Measurements from ENCODE around the gene STIMATE.

STIMATE gene

DNA sequence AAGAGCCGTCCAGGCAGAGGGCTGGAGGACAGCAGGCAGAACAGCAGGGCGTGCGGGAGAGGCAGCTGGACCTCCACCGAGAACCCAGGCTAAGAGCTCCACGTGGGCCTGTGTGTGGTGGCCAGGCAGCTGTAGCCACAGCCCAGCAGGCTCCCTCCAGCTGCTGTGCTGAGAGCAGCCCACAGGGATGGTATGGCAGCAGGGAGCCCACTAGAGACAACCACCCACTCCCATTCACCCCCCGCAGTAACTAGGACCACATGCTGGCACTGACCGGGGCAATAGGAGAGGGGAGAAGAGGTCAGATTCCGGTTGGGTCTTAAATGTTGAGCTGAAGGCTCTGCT is 37.0 kb downstream of the STIMATE start:
- DNase-seq = no peak

DNA sequence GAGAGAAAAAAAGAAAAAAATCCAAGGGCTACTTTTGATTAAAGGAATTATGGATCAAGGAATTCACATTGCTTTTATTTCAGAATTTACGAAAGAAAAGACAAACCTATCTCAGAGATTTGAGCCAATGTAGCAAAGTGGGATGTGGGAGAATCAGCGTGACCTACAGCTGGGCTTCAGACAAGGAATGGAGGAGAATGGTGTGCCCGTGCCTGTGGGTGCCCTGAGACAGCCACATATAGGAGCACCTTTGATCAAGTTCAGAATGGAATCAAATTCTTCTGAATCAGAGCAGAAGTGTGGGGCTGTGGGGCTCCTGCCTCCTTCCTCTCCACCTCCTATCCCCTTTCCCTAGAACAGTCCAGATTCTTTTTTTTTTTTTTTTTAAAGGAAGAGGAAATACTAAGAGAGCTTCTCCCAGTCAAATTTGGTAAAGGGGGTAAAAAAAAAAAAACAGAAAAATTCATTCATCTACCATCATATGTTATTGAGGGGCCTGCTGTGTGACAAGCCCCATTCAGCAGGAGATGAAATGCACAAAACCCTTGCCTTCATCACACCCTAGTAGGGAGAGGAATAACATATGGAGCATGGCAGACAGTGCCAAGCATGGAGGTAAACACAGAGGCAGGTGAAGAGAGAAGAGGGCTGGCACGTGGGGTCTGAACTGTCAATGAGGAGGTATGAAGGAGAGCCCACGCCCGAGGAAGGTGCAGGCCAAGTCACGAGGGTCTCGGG is 37.5 kb downstream of the STIMATE start:
- no peak for DNase-seq

DNA sequence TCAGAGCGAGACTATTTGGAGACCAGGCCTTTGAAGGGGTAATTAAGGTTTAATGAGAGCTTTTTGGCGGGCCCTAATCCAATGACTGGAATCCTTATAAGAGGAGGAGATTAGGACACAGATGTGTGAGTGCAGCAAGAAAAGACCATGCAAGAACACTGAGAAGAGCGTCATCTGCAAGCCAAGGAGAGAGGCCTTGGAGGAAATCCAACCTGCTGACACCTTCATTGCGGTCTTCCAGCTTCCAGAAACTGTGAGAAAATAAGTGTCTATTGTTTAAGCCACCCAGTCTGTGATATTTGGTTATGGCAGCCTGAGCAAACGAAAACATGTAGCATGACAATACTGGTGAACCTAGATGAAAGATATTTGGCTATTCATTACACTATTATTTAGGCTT is 39.5 kb downstream of the STIMATE start:
- DNase-seq = no peak

DNA sequence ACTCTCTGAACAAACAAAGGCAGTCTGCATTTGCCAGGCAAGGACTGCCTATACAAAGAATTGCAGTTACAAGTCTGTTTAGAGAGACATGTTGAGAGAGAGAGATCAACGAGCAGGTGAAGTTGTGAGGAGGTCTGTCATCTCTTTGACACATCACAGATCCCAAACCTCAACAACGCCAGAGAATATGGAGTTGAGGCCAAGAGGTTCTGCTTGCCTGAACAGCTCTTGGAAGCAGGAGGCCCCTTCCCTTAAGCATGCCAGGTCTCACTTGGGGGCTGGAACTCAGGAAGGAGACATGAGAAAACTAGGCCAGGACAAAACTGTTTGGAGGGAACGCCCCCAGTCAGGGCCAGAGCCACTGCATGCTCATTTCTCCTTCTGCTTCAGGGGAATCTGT is 40.2 kb downstream of the STIMATE start:
- DNase-seq = no peak

DNA sequence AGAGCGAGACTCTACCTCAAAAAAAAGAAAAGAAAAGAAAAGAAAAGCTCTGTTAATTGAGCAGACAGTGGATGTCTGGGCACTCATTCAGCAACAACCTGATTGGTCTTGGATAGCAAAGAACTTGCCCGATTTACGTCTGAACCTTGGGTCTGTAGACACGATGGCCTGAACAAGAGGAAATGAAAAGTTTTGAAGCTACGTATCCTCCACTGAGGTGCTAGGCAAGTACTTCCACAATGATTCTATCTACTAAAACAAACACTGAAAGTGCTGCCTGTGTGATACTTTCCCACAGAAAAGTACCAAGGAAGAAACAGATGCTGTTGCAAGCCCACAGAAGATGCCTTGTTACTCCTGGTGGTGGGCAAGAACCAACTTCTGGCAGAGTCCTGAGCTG is 40.7 kb downstream of the STIMATE start:
- DNase-seq = no peak

DNA sequence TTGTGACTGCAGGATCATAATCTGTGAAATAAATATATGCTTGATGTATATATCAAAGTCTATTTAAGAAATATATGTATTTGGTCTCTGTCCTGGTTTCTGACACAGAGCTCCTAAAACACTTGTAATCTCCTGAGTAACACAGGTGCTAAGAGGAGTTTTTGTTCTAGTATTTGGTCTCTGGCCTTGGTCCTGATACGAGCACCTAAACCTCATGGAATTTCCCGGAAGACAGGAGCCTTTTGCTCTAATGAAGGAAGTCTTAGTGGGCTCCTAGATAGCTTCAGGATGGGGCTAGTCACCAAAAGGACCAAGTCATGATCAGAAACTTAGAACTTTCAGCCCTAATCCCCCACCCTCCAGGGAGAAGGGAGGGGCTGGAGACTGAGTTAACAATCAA is 43.3 kb downstream of the STIMATE start:
- no peak for DNase-seq

DNA sequence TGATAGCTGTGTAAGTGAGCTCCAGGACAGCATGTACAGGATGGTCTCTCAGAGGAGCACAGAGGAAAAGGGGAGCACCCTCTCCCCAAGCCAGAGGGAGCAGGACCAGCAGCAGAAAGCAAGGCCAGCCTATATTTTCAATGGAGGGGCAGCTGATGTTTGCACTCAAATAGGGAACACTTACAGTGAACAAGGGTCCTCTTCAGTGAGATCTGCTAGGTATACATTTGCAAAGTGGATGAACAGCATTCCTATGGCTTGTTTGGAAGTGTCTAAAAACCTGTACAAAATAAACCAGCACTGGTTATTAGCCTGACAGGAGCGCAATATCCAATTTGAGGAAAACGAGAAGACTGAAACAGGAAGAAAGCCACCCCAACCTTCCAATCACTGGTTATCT is 44.9 kb downstream of the STIMATE start:
- DNase-seq = no peak

DNA sequence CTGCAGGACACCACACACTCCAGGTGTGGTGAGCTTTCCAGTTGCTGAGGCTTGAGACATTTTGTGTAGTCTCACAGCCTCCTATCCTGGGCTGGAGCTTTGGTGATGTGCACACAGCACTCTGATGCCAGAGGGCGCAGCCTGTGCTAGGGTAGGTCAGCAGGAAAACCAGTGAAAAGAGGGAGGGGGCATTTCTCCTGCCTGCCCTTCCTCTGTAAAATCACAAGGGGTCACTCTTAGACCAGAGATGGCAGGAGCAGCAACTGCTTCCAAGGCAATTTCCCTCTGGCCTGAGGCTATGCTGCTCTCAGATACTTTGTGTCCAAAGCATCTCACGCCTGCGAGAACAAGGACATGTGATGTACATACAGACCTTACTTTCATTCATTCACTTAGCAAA is 46.0 kb downstream of the STIMATE start:
- DNase-seq = peak; percentile 18

DNA sequence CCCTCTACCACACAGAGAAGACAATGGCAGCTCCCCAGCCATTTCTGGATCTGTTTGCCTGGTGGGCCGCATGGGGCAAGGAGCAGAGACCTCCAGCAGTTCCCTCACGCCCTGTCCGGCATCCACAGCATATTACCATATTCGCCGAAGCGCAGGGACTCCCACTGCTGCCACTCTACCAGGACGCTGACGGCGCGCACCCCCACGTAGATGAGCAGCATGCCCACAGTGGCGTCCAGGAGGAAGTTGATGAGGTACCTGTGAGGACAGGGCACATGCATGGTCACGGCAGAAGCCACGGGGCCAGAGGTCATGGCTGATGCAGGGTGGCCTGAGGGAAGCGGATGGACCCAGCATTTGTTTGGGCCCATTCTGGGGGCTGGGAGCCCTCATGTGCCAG is 47.7 kb downstream of the STIMATE start:
- DNase-seq = no peak

DNA sequence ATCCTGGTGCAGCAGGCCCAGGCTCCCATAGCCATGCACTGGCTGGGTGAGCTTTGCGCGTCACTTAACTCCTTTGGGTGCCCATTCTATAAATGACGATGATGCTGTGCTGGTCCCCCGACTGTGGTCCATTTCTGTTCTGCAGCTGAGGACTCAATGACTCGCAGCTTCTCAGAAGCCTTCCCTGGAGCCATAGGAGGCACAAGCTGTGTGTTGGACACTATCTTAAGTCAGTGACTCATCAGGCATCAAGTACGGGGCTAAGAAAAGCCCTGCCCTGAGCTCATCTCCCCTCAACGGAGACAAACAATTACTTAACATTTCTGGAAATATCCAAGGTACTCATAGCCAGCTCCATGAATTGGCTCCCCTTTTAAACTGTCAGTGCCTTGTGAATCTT is 48.7 kb downstream of the STIMATE start:
- no peak for DNase-seq

DNA sequence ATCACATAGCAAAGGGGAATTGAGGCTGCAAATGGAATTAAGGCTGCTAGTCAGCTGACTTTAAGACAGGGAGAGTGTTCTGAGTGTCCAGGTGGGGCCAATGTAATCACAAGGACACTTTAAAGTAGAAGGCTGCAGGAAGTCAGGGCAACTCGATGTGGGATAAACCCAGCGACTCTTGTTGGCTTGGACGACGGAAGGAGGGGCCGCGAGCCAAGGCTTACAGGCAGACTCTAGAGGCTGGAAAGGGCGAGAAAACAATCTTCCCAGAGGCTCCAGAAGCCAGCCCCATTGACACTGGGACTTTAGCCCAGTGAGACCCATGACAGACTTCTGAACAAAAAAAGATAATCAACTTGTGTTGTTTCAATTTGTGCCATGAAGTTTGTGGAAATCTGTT is 49.6 kb downstream of the STIMATE start:
- DNase-seq = no peak

DNA sequence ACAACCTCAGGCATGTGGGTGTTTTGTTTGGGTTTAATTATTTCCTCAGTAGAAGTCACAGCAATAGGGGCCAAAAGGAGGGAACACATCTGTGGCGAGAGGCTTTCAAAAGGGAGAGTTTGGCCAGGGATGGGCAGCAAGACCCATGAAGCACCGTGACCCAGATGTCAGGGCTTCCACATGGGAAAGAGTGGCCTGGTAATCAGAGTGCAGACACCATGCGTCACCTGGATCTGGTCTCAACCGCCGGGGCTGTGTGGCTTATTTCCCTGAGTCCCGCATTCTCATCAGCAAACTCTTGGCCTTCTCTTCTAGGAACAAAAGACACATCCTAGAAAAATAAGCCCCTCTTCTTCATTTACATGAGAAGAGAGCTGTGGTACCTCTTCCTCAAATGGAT is 50.1 kb downstream of the STIMATE start:
- no peak for DNase-seq

DNA sequence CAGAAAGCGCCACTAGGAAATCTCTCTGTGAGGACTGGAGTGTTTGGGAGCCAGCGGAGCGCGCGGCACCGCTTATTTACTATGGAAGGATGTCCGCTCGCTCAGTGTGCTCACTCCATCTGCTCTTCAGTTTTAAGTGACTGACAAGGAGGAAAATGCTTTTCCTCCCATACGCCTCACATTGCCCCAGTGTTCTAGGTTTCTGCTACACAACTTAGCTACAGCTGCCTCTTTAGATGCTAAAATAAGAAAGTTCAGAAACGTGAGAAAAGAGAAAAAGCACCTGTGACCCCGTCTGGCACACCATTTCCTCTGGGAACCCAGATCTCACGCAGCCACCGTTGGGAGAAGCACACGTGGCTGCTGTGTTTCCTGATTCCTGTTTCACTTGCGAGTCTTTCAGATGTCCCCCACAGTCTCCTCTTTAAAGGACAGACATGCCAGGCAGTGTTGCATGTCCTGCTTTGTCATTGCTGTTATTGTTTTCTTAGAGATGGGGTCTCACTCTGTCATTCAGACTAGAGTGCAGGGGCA is 50.8 kb downstream of the STIMATE start:
- DNase-seq = no peak

DNA sequence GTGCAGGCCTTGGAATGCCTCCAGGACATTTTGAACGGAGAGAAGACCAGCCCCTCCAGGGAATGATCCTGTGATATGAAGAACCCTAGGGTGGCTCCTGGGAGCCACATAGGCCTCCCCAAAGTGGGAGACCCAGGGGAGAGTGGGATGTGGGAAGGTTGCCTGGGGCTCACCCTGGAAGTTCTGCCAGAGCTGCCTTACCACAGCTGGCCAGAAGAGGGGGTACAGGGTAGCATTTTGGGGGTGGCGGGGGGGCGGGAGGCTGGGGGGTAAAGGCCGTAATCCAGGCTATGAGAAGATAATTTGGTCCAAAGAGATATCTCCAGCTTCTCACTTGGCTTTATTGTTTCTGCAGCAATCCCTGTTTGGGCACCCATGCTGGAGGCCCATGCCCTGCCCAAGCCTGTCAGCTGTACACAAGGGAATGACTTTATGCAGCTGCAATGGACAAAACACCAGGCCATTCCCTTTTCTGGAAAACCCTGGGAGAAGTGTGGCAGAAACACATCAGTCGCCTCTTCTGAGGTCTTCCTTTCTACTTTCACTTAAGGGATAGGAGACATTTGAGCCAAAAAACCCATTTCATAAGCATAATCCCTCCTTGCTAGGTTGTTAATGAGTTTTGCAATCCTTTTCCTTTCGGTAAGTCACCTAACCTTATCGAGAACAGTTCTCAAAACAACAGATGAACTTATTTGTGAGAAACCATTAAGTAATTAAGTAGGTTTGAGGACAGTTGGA is 51.5 kb downstream of the STIMATE start:
- DNase-seq = no peak

DNA sequence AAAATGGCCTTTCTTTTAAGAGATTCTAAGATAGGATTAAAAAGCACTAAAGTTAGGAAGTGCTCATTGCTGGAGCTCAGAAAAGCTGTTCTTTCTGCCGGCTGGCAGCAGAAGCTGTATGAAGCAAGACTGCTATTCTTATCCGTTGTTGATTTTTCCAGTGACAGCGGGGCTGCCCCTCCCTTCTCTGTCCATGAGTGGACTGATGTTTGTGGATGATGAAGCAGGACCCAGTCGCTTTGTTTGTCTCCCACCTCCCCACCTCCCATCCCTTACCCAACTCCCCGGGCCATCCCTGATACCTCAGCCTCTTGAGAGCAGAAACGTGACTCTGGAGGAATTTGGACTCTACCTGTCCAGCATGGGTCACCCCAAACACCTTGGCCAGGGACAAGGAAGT is 52.2 kb downstream of the STIMATE start:
- DNase-seq = no peak

DNA sequence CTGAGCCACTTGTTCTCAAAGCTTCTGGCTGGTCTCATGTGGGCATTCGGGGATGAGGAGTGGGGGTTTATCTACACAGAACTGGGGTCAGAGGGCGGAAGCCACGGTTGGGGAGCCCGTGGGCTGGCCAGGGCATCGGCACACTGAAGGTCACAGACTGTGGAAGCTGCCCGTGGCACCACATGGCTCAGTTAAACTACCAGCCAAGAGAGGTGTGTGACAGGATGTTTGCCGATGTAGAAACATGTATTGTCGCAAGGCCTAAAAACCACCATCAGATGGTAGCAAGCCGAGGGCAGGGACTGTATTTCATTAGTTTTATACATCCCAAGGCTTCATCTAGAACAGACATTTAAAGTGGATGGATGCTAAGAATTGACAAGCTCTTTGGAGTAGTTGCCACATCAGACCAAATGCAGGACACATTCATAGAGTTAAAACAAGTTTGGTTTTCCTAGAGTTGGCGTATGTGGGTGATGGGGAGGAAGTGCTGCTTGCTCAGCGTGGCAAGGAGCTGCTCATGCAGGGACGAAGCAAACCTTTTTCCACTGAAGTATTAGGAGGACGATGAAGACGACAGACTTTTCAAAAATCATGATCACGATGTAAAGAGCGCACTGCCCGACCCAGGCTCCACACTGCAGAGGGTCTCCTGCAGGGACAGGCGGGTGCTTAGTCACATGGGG is 52.9 kb downstream of the STIMATE start:
- DNase-seq = no peak

DNA sequence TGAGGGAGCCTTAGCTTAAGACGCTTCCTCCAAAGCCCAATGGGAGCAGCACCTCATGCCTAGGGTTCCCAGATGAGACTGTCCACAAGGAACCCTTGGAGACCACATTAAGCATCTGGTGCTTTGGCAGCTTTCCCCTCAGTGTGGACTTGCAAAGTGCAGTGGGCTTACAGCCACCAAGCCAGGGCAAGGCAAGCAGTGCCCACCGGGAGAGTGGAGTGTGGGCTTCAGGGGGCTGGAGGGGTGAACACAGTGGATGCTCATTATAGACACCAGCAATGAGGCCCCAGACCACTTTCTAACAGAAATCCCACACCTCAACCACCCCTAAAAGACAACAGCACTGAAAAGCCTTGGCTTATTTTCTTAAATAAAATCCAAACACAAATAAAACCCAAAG is 53.5 kb downstream of the STIMATE start:
- no peak for DNase-seq

DNA sequence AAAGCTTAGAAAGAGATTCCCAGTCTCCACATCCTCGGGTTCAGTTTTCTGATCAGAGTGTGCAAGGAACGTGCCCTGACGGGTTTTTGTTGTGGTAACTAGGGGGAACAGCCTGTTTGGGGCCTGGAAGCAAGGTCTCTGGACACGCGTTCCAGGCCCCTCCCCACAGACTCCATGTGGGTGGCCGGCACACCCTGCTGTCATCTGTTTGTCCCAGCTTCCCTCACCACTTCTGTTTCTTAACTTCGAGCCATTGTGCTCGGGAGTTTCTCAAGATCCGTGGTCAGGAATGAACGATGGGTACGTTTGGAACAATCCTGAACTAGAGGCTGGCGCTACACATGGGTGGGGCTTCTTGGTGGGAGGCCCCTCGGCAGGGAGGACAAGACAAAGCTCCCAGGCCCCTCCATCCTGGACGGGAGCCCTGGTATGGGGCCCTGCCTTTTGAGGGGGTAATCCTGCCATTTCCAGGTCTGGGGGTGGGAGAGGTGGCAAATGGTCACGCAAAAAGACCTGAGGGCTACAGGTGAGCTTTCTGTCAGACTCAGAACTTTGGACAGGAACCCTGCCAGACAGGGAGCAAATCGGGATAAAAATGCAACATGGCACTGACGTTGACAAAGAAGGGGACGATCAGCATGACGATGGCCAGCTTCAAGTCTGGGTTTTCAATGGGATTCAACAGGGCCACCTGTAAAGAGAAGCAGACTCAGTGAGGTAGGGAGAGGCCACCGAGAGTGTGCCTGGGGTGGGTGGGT is 54.1 kb downstream of the STIMATE start:
- no peak for DNase-seq

DNA sequence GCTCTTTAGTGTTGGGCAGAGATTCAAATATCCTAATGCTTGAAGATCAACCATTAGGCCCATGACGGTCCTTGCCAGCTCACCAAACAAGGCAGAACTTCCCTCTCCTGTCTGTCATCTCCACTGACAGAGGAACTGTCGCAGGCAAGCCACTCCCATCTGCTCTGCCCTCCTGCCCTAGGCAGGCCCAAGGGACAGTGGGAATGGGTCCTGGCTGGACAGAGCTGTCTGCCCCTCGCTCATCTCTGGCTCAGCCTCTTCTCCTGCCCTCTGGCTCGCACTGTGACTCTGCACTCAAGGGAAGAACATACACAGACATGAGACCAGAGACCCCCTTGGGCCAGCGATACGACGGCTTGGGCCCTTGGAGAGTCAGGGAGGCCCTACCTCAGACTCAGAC is 54.9 kb downstream of the STIMATE start:
- DNase-seq = no peak

DNA sequence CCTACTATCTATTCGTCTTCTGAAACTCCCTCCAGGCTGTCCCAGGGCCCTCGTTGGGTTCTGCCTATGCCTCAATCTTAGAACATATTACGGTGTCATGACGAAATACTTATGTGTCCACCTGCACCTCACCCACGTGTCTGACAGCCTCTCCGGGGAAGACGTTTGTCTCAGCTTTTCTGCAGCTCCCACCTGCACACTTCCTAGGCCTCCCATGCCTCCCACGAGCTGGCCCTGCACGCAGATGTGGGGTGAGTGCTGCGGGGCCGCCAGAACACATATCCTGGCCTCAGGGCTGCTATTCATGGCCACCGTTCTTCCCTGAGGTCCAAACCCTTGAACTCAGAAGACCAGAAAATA is 55.4 kb downstream of the STIMATE start:
- DNase-seq = no peak

DNA sequence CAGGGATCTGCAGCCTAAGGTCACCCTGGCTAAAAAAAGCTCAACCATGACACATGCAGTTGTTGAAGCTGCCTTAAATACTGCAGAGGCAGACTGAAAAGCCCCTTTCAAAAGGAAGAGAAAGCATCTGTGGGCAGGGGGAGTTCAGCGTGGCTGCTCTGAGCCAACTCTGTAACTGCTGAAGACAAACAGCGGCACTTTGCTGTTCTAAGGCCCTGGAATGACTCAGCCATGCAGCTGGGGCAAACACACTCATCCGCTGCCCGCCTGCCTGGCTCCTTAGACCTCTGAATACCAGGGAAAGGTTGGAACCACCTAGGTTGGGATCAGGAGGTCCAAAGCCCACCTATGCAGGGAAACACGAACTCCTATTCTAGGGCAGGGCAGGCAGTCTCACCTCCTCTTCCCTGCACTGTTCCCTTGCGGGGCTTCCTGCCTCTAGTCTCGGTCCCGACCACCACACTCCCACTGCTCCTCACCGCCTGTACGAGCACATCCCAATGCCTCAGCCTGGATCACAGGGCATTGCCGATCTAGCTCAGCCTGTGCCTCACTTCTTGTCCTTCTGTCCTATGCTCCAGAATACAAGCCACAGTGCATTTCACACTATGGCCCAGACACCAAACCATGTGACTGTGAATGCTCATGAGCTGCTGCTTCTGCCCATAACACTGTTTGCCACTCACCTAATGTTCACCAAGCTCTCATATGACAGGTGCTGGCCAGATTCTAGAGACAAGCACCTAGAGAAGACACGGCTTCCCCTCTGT is 56.0 kb downstream of the STIMATE start:
- DNase-seq = no peak

DNA sequence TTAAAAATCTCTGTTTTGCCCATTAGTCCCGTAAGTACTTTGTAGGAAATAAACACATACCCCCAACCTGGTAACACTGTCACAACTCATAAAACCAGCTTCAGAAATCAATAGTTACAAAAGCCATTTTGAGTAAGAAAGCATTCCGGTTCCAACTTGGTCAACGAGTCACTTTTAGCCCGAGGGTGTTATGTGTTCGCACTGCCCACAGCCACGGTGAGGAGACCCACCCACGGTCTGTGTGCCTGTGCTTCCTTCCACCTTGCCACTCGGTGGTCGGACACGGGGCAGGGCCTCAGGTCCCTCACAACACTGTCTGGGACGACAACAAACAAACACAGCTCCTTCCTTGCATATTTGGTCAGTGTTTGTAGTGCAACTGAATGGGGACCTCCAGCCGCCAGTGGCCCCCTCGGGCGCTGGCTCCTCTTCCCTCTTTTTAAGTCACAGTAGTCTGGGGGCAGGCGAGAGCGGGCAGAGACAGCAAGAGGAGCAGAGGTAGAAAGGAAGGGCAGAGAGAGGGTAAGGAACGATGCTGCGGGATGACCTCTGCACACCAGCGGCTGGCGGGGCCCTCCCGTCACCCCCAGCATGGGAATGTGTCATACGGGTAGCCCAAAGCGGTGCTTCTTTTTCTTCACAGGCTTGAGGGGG is 57.3 kb downstream of the STIMATE start:
- DNase-seq = no peak
